Activated B cell treated with CpG ODN at 0.5 μM for 24 hours (primary cell): ENCODE measurements around the gene XRCC3. TPM values are rescaled to one million over a fixed set of nuclear protein-coding genes. Genes with fewer than 3 reads are reported as not detected.

Source experiments
- ATAC-seq: fragments of 200-7000 bp; cut with Tn5 transposase; one replicate; pipeline ENCODE4 v1.10.0; 2021; ENCODE audit warnings: low read depth, mild to moderate bottlenecking, moderate library complexity
- CTCF ChIA-PET: fragments of 350-600 bp; sonication (Branson Sonifier 250); formaldehyde crosslinking; loops from one replicate; lab custom pipeline; 2021; ENCODE audit warnings: antibody characterized with exemption; lab: Charles Lee
- POLR2A ChIA-PET: fragments of 350-600 bp; sonication (Branson Sonifier 250); formaldehyde crosslinking; loops from one replicate; lab custom pipeline; 2021; ENCODE audit warnings: antibody characterized with exemption; lab: Charles Lee
- DNase-seq: peaks from one replicate; pipeline ENCODE4 v3.0.0; 2022
- H3K27ac Mint-ChIP-seq: one replicate; pipeline ENCODE4 v1.8.0; 2020; ENCODE audit warnings: mixed read lengths
- H3K27me3 Mint-ChIP-seq: one replicate; pipeline ENCODE4 v1.8.0; 2021; ENCODE audit warnings: mixed read lengths
- H3K36me3 Mint-ChIP-seq: one replicate; pipeline ENCODE4 v1.8.0; 2021; ENCODE audit warnings: low read depth, mixed read lengths
- H3K4me1 Mint-ChIP-seq: one replicate; pipeline ENCODE4 v1.8.0; 2021; ENCODE audit warnings: mixed read lengths
- H3K4me3 Mint-ChIP-seq: one replicate; pipeline ENCODE4 v1.8.0; 2020; ENCODE audit warnings: mild to moderate bottlenecking, mixed read lengths
- H3K9me3 Mint-ChIP-seq: one replicate; pipeline ENCODE4 v1.8.0; 2020; ENCODE audit warnings: mixed read lengths
- CTCF ChIP-seq: fragments of 200-600 bp; IDR thresholded peaks from one replicate; pipeline ENCODE4 v1.8.0; 2022; ENCODE audit warnings: antibody characterized with exemption, mild to moderate bottlenecking
- intact Hi-C: fragments of 100-400 bp; cut with micrococcal nuclease; formaldehyde crosslinking; loops from one replicate; pipeline ENCODE4 v1.15.1; 2024
- total RNA-seq: library from RNA; stranded (reverse); gene quantifications from 2 replicates; pipeline ENCODE4 v1.2.3, GENCODE V29; 2022

Gene XRCC3
- total RNA-seq, 1 donor from 2014 or later: 26.0 TPM

DNA sequence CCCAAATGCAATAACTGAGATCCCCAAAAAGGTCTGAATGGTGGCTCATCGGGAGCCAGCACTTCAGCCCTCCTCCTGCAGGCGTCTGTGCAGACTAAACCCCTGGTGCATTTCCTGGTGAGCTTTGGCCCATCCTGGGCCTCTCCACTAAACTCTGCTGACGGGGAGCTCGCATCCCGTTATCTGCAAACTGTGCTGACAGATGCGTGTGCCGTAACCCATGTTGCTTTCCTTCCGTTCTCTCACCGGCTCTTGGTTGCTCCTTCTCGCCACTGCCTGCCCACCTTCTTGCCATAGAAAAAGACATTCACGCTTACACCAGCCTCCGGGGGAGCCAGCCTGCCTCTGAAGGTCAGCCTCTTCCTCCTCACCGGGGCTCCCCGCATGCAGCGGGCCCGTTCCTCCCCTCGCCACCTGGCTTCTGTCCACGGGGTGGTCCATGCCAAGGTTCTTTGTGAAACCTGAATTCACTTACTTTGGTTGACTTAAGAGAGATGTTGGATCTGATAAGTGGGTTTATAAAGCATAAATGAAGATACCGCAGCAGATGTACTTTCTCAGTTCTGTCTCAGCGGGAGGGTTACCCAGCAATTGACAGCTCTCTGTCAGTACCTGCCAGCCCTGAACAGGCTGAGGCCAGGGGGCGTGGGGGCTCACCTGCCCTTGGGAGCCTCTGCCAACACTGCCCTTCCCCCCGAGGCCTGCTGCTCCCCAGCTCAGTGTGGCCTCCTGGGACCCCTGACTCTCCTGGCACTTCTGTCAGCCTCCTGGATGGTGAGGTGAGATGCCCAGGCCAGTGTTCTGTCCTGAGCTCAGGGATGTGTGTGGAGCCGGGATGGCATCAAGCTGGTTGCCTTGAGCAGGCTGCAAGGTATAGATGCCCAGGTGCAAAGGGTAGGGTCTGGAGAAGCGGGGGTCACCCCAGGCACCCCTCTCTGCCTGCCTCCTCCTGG is 14.5 kb upstream of the XRCC3 start:
- Mint-ChIP-seq H3K27me3 (no peaks in the 10 kb centered on the region), H3K9me3 (no peaks in the 10 kb centered on the region), H3K27ac (no peak overlapping the region), H3K36me3 (peaks cover 34% of the 10 kb centered on the region), H3K4me1 (no peaks in the 10 kb centered on the region), H3K4me3 (no peak overlapping the region)
- DNase-seq (no peak), ATAC-seq (no peak)
- TF ChIP-seq CTCF: no peak
- POLR2A ChIA-PET: no interaction called here
- CTCF ChIA-PET: no interaction called here
- intact Hi-C loops: no loop called here

DNA sequence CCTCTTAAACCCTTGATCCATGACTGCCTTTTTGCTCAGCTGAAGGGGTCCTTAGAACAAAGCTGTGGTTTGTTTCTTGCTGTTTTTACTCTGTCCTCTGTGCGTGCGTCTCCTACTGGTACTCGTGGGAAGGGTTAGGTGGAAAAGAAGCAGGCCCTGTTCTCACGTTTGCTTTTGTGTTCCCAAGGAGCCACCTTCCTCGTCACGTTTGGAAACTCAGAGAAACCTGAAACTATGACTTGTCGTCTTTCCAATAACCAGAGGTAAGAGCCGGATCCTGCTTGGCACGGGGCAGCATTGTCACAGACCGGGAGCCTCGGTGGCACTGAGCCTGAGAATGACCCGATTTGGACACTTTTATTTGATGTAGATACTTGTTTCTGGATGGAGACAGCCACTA is 13.5 kb upstream of the XRCC3 start:
- H3K9me3 Mint-ChIP-seq: no peaks in the 10 kb centered on the region
- no peak overlapping the region for H3K4me3 Mint-ChIP-seq
- intact Hi-C loops: no loop called here
- POLR2A ChIA-PET: no interaction called here
- CTCF ChIA-PET: no interaction called here
- no peak for DNase-seq
- no peaks in the 10 kb centered on the region for H3K27me3 Mint-ChIP-seq
- H3K27ac Mint-ChIP-seq: no peak overlapping the region
- no peak for TF ChIP-seq CTCF
- H3K36me3 Mint-ChIP-seq: peaks cover 29% of the 10 kb centered on the region
- ATAC-seq: no peak
- H3K4me1 Mint-ChIP-seq: no peaks in the 10 kb centered on the region

DNA sequence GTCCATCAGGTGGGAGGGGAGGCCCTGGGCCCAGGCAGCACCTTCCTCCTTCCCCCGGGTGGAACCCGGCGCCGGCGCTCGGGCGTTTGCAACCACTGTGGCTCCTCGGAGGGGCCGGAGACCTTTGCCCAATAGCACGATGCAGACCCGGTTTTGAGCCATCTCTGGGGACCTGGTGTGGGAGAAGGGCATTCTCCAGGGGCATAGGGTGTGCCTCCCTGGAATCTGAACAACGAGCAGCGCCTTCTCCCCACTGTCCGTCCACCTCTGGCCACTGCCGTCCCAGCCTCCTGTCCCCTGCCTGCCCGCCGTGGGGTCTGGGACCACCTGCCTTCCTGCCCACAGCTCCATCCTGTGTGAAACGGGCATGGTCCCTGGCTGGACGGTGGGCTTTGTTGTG is 12.9 kb upstream of the XRCC3 start:
- ATAC-seq: no peak
- H3K4me3 Mint-ChIP-seq: no peak overlapping the region
- CTCF ChIA-PET: no interaction called here
- POLR2A ChIA-PET: no interaction called here
- H3K4me1 Mint-ChIP-seq: no peaks in the 10 kb centered on the region
- no peak overlapping the region for H3K27ac Mint-ChIP-seq
- no peak for DNase-seq
- TF ChIP-seq CTCF: no peak
- no peaks in the 10 kb centered on the region for H3K9me3 Mint-ChIP-seq
- intact Hi-C loops: no loop called here
- peaks cover 23% of the 10 kb centered on the region for H3K36me3 Mint-ChIP-seq
- no peaks in the 10 kb centered on the region for H3K27me3 Mint-ChIP-seq

DNA sequence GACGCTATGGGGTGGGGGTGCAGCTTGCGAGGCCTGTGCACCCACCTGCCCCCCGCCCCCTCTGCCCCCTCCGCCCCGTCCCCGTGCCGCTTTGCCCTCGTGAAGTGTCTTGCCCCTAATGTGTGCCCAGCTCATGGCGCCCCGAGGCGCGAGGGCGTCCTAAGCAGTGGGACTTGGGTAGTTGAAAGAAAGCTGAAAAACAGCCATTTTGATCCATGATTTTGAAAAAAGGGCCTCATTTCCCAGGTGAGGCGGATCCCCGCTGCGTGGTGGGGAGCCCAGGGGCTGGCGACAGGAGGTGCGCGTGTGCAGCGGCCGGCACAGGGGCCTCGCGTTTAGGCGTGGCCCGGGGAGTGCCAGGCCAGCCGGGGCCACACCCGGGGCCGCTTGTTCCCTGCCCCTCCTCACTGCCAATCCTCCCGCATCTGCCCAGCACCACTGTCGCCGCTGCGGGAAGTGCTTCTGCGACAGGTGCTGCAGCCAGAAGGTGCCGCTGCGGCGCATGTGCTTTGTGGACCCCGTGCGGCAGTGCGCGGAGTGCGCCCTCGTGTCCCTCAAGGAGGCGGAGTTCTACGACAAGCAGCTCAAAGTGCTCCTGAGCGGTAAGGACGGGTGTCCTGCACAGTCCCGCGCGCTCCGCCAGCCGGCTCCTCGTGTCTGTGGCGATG is 12.2 kb upstream of the XRCC3 start:
- intact Hi-C loops: no loop called here
- CTCF ChIA-PET: no interaction called here

More for the DNA sequence above, 12.2 kb upstream of the XRCC3 start:
- POLR2A ChIA-PET: interaction anchor here (0.5 to 0.7 kb wide), 2 partner anchors 40 to 135 kb away, joined by 3 to 4 read pairs; no protein-coding TSS in a partner anchor
- no peak for ATAC-seq
- Mint-ChIP-seq H3K36me3 (peaks cover 19% of the 10 kb centered on the region), H3K27ac (no peak overlapping the region), H3K27me3 (no peaks in the 10 kb centered on the region), H3K9me3 (no peaks in the 10 kb centered on the region), H3K4me1 (no peaks in the 10 kb centered on the region), H3K4me3 (no peak overlapping the region)
- no peak for DNase-seq
- TF ChIP-seq CTCF: no peak
